Islet of Langerhans (tissue), 1 donor: ENCODE results near the gene CBLN2.

ENCODE experiments used
- FAIRE-seq: peaks from one replicate; lab custom pipeline; 2011; peaks lifted over from hg19 to GRCh38; lab: Jason Lieb, UNC

Gene CBLN2

GRCh38 chr18:72544092-72544886, at the start of gene CBLN2:
TSS of gene CBLN2 (minus strand) at chr18:72544342. CDS start at chr18:72542160, 2,182 bp downstream.
- FAIRE-seq = no peak

GRCh38 chr18:72588360-72588759, 44.2 kb upstream of the CBLN2 start:
- no peak for FAIRE-seq

- FAIRE-seq = no peak
These were observed 40.6 kb upstream of the CBLN2 start for GRCh38 chr18:72584787-72585186.

GRCh38 chr18:72581976-72582375, 37.8 kb upstream of the CBLN2 start:
- FAIRE-seq = no peak

GRCh38 chr18:72572896-72573295, 28.8 kb upstream of the CBLN2 start:
- FAIRE-seq = no peak

- FAIRE-seq = no peak
These were observed 22.1 kb upstream of the CBLN2 start for GRCh38 chr18:72566290-72566689.

- no peak for FAIRE-seq
These were observed 11.8 kb upstream of the CBLN2 start for GRCh38 chr18:72555968-72556367.

GRCh38 chr18:72555101-72555500, 11.0 kb upstream of the CBLN2 start:
- no peak for FAIRE-seq

- no peak for FAIRE-seq
These were observed 636 bp downstream of the CBLN2 start for GRCh38 chr18:72543357-72544055.

- FAIRE-seq = no peak
These were observed 1.2 kb downstream of the CBLN2 start for GRCh38 chr18:72542984-72543356.

GRCh38 chr18:72542342-72542741, 1.8 kb downstream of the CBLN2 start:
- no peak for FAIRE-seq

- FAIRE-seq = no peak
These were observed 2.2 kb downstream of the CBLN2 start for GRCh38 chr18:72541871-72542332.

- no peak for FAIRE-seq
These were observed 4.2 kb downstream of the CBLN2 start for GRCh38 chr18:72539901-72540300.

GRCh38 chr18:72530622-72531021, 13.5 kb downstream of the CBLN2 start:
- FAIRE-seq = no peak

- no peak for FAIRE-seq
These were observed 39.3 kb downstream of the CBLN2 start for GRCh38 chr18:72504866-72505265.

GRCh38 chr18:72502671-72503431, 41.3 kb downstream of the CBLN2 start:
- no peak for FAIRE-seq

- no peak for FAIRE-seq
These were observed 51.6 kb downstream of the CBLN2 start for GRCh38 chr18:72492497-72492896.
